HFFc6 (cell line): ENCODE data around the gene ETFBKMT. TPM values are rescaled to one million over a fixed set of nuclear protein-coding genes. Genes with fewer than 3 reads are reported as not detected.

Source experiments
- DNase-seq: peaks from one replicate; pipeline ENCODE4 v3.0.0-alpha.2; 2018
- H3K27ac Mint-ChIP-seq: 2 replicates; pipeline ENCODE4 v1.8.0; 2020; ENCODE audit warnings: mild to moderate bottlenecking, mixed read lengths
- H3K27me3 Mint-ChIP-seq: 2 replicates; pipeline ENCODE4 v1.8.0; 2021; ENCODE audit warnings: mild to moderate bottlenecking, moderate library complexity, mixed read lengths; ENCODE audit not compliant: insufficient read depth
- H3K36me3 Mint-ChIP-seq: 2 replicates; pipeline ENCODE4 v1.8.0; 2021; ENCODE audit warnings: low read depth, mixed read lengths
- H3K4me1 Mint-ChIP-seq: 2 replicates; pipeline ENCODE4 v1.8.0; 2020; ENCODE audit warnings: low read depth, mixed read lengths
- H3K4me3 Mint-ChIP-seq: 2 replicates; pipeline ENCODE4 v1.8.0; 2020; ENCODE audit warnings: mild to moderate bottlenecking, moderate library complexity, mixed read lengths
- H3K9me3 Mint-ChIP-seq: 2 replicates; pipeline ENCODE4 v1.8.0; 2020; ENCODE audit warnings: mild to moderate bottlenecking, mixed read lengths
- total RNA-seq, 6 experiments: library from RNA; stranded (reverse); fragmentation: NEBNext Ultra II Directional; extraction: Animal tissue kit (Norgen Biotek cat#: 25700); gene quantifications; 2 replicates in 1 of 6; 3 replicates in 5 of 6; pipeline ENCODE4 v1.2.3, GENCODE V29; 2021
- TF ChIP-seq, protein P1 (sequence below): fragments of 200-600 bp; sonication (generic); IDR thresholded peaks from 2 replicates; pipeline ENCODE4 v1.5.0; 2021; ENCODE audit warnings: antibody characterized with exemption, mild to moderate bottlenecking

Gene ETFBKMT
- total RNA-seq, 6 experiments from 2014 or later: 1.8 to 2.5 (median 2.0) TPM

DNA sequence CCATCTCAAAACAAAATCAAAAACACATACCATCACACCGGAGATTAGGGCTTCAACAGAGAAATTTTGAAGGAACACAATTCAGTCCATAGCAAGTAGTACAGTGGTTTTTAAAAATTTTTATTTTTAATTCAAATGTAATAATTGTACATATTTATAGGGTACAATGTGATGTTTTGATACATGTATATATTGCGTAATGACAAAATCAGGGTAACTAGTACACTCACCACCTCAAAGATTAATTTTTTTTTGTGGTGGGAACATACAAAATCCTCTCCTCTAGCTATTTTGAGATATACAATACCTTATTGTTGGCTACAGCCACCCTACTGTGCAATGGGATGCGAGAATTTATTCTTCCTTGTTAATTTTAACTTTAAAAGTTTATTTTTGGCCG, 26.0 kb upstream of the ETFBKMT start:
- Mint-ChIP-seq H3K4me1 (peaks cover 19% of the 10 kb centered on the region), H3K36me3 (no peaks in the 10 kb centered on the region), H3K9me3 (no peaks in the 10 kb centered on the region), H3K27me3 (peaks cover 3% of the 10 kb centered on the region), H3K27ac (no peak overlapping the region), H3K4me3 (no peak overlapping the region)
- no peak for DNase-seq
- TF ChIP-seq, protein P1, sequence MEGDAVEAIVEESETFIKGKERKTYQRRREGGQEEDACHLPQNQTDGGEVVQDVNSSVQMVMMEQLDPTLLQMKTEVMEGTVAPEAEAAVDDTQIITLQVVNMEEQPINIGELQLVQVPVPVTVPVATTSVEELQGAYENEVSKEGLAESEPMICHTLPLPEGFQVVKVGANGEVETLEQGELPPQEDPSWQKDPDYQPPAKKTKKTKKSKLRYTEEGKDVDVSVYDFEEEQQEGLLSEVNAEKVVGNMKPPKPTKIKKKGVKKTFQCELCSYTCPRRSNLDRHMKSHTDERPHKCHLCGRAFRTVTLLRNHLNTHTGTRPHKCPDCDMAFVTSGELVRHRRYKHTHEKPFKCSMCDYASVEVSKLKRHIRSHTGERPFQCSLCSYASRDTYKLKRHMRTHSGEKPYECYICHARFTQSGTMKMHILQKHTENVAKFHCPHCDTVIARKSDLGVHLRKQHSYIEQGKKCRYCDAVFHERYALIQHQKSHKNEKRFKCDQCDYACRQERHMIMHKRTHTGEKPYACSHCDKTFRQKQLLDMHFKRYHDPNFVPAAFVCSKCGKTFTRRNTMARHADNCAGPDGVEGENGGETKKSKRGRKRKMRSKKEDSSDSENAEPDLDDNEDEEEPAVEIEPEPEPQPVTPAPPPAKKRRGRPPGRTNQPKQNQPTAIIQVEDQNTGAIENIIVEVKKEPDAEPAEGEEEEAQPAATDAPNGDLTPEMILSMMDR: no peak

DNA sequence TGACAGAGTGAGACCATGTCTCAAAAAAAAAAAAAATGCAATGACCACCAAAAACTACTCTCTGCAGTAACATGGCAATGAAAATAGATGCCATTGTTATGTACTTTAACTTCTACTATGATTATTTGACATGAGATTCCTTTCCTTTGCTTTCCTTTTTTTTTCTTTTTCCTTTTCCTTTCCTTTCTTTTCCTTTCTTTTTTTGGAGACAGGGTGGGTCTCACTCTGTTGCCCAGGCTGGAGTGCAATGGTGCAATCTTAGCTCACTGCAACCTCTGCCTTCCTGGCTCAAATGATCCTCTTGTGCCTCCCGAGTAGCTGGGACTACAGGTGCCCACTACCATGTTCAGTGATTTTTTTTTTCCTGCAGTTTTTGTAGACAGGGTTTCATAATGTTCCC, 24.9 kb upstream of the ETFBKMT start:
- no peaks in the 10 kb centered on the region for H3K9me3 Mint-ChIP-seq
- no peak overlapping the region for H3K27ac Mint-ChIP-seq
- H3K4me1 Mint-ChIP-seq: peaks cover 15% of the 10 kb centered on the region
- TF ChIP-seq, protein P1: no peak
- H3K27me3 Mint-ChIP-seq: peaks cover 3% of the 10 kb centered on the region
- no peaks in the 10 kb centered on the region for H3K36me3 Mint-ChIP-seq
- no peak for DNase-seq
- H3K4me3 Mint-ChIP-seq: no peak overlapping the region

DNA sequence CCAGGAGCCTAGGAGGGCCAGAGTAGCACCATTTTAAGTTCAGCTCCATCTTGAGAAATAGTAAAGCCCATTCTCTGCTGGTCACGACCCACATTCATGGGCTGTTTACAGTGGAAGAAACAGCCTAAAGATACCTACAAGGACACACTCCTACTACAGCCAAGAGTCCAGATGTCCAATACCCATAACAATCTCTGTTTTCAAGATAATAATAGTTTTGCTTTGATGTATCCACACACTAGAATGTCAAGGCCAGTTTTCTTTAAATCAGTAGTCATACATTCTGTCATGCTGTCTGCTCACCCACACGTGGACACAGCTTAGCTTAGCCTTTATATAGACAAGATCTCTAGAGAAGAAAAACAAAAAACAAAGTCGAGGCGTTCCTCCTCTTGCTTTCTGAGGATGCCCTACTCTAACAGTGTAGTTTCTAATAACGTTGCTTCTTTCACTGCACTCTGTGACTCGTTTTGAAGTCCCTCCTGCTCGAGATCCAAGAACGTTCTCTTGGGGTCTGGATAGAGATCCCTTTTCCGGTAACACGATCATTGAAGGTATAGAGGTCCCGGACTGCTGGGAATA, 17.9 kb upstream of the ETFBKMT start:
- peaks cover 8% of the 10 kb centered on the region; the same call in 1 of the 2 replicates for H3K4me1 Mint-ChIP-seq
- DNase-seq: no peak
- H3K36me3 Mint-ChIP-seq: no peaks in the 10 kb centered on the region
- peaks cover 7% of the 10 kb centered on the region for H3K27me3 Mint-ChIP-seq
- TF ChIP-seq, protein P1: no peak
- no peak overlapping the region for H3K27ac Mint-ChIP-seq
- H3K9me3 Mint-ChIP-seq: no peaks in the 10 kb centered on the region
- no peak overlapping the region for H3K4me3 Mint-ChIP-seq

DNA sequence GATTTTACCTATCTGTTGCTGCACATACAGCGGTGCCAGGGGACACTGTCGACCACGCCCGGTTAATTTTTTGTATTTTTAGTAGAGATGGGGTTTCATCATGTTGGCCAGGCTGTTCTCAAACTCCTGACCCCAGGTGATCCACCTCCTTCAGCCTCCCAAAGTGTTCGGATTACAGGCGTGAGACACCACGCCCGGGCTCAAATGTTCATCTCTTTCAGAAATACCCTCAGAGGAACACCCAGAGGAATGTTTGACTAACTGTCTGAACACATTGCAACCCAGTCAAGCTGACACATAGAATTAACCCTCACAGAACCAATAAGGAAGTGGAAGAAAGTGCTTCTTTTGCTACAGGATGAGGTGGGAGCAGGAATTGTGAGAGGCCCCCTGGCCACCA, 15.0 kb upstream of the ETFBKMT start:
- H3K4me3 Mint-ChIP-seq: no peak overlapping the region
- peaks cover 7% of the 10 kb centered on the region for H3K27me3 Mint-ChIP-seq
- H3K36me3 Mint-ChIP-seq: no peaks in the 10 kb centered on the region
- TF ChIP-seq, protein P1: no peak
- H3K27ac Mint-ChIP-seq: no peak overlapping the region
- no peaks in the 10 kb centered on the region for H3K9me3 Mint-ChIP-seq
- DNase-seq: no peak
- H3K4me1 Mint-ChIP-seq: peaks cover 16% of the 10 kb centered on the region

DNA sequence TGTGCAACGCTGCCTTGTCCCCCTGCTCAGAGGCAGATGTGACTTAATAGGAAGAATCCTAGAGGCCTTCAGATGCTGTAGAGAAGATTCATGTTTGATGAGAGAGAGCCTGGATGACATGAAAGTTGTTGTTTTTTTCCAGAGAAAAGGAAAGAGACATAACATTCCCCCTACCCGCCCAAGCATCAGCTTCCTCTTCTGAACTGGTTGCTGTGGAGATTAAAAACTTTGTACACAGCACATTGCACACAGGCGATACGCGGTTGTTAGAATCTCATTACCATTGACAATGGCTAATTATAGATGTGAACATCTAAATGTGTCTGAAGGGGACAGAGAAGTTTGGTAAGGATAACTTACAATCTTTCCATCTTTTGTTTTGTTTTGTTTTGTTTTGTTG, 13.6 kb upstream of the ETFBKMT start:
- Mint-ChIP-seq H3K4me1 (peaks cover 24% of the 10 kb centered on the region), H3K36me3 (no peaks in the 10 kb centered on the region), H3K9me3 (no peaks in the 10 kb centered on the region), H3K27ac (no peak overlapping the region), H3K27me3 (peaks cover 10% of the 10 kb centered on the region), H3K4me3 (no peak overlapping the region)
- no peak for DNase-seq
- TF ChIP-seq, protein P1: no peak
